Measurements from ENCODE around the gene LCT. TPM values are rescaled to one million over a fixed set of nuclear protein-coding genes. Genes with fewer than 3 reads are reported as not detected.

Gene LCT
- total and polyA plus RNA-seq, 2 of the 13 experiments (the other 11 are each of a cell fraction or from before 2014, with no cell fraction given), result not detected

DNA sequence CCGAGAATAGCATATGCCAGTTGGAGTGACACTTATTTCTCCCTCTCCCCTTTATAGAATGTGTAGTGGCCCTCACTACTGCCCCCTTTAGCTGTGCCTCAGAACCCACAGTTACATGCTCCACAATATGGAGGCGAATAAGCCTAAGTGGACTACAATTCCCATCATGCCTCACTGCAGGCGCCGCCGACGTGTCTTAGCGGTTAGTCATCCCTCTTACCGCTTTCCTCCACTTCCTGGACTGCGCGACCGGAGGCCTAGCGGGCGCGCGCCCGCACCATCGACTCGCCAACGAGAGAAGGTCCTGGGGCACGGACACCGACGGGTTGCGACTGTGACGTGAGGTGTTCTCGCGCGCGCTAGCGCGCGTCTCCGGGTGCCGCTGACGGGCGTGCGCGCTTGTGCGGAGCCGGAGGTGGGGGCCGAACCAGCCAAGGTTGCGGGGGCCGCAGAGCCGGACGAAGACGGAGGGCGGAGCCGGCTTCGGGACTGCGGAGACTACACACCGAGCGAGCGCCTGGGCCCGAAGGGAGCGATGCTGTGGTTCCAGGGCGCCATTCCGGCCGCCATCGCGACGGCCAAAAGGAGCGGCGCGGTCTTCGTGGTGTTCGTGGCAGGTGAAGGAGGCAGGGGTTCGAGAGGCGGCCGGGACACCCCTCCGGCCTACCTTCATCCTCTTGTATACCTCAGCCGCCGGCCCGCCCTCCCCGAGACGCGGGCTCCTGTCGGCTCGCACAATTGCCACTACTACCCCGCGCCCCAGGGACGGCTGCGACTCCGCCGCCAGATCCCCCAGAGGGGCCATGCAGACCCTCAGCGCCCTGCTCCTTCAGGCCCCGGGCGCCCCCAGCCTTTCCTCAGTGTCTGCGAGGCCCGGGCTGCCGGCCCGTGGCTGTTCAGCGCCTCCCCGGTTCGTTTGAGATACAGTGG is 95.3 kb downstream of the LCT start, which contains the start of gene UBXN4 (continued):
- TF ChIP-seq SOX6 (IDR thresholded peaks at IDR 0.05), result no peak
- TF ChIP-seq SOX6 (CRISPR knock-in tag; IDR thresholded peaks at IDR 0.05), result peak; percentile 77
- 0 out of 2 replicates have a peak, but pooled peaks have one; percentile 56 for TF ChIP-seq ZNF850 (CRISPR knock-in tag; conservative IDR thresholded peaks at IDR 0.05)
- no peak for TF ChIP-seq ZFP1 (CRISPR knock-in tag; IDR thresholded peaks at IDR 0.05)
- peak; percentile 59; the same call in 1 of the 2 replicates for TF ChIP-seq HIVEP1 (CRISPR knock-in tag; IDR thresholded peaks at IDR 0.05)
- peak; percentile 89; the same call in 1 of the 2 replicates for TF ChIP-seq ZNF878 (CRISPR knock-in tag; IDR thresholded peaks at IDR 0.05)
- TF ChIP-seq HNF4A (CRISPR knock-in tag; IDR thresholded peaks at IDR 0.05), result peak; percentile 9; the same call in 1 of the 2 replicates
- peak; percentile 85 for TF ChIP-seq ZNF614 (CRISPR knock-in tag; IDR thresholded peaks at IDR 0.05; ENCODE audit: borderline replicate concordance)
- peak; percentile 80; the same call in 1 of the 2 replicates for TF ChIP-seq ZNF788 (CRISPR knock-in tag; IDR thresholded peaks at IDR 0.05; ENCODE audit: borderline replicate concordance)
- peak; percentile 31; the same call in 1 of the 2 replicates for TF ChIP-seq BCL6 (CRISPR knock-in tag; IDR thresholded peaks at IDR 0.05)
- peak; percentile 95 for TF ChIP-seq TAF1 (CRISPR knock-in tag; IDR thresholded peaks at IDR 0.05)
- no peak for TF ChIP-seq SCMH1 (CRISPR knock-in tag; IDR thresholded peaks at IDR 0.05; ENCODE audit: borderline replicate concordance)
- 0 out of 2 replicates have a peak, but pooled peaks have one; percentile 44 for TF ChIP-seq GTF2F1 (IDR thresholded peaks at IDR 0.05; ENCODE audit: low read length)
- TF ChIP-seq ZKSCAN8 (CRISPR knock-in tag; IDR thresholded peaks at IDR 0.05; ENCODE audit: borderline replicate concordance), result no peak; the same call in 1 of the 2 replicates
- no peak for TF ChIP-seq SRSF4 (IDR thresholded peaks at IDR 0.05; ENCODE audit: low read depth, low read length, poor library complexity, severe bottlenecking)
- TF ChIP-seq ESRRA (CRISPR knock-in tag; IDR thresholded peaks at IDR 0.05; ENCODE audit: low read depth), result peak; percentile 72; the same call in 1 of the 2 replicates
- peak; percentile 88 for TF ChIP-seq XRCC5 (optimal IDR thresholded peaks at IDR 0.05; ENCODE audit: low read length)
- peak; percentile 66 for TF ChIP-seq DMAP1 (CRISPR knock-in tag; IDR thresholded peaks at IDR 0.05)
- TF ChIP-seq ZNF446 (CRISPR knock-in tag; IDR thresholded peaks at IDR 0.05), result peak; percentile 91
- peak; percentile 87 for TF ChIP-seq ZNF749 (CRISPR knock-in tag; IDR thresholded peaks at IDR 0.05; ENCODE audit: borderline replicate concordance)
- TF ChIP-seq, protein P1, sequence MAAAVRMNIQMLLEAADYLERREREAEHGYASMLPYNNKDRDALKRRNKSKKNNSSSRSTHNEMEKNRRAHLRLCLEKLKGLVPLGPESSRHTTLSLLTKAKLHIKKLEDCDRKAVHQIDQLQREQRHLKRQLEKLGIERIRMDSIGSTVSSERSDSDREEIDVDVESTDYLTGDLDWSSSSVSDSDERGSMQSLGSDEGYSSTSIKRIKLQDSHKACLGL (CRISPR knock-in tag; IDR thresholded peaks at IDR 0.05), result peak; percentile 79; the same call in 1 of the 2 replicates
- TF ChIP-seq, protein P2, sequence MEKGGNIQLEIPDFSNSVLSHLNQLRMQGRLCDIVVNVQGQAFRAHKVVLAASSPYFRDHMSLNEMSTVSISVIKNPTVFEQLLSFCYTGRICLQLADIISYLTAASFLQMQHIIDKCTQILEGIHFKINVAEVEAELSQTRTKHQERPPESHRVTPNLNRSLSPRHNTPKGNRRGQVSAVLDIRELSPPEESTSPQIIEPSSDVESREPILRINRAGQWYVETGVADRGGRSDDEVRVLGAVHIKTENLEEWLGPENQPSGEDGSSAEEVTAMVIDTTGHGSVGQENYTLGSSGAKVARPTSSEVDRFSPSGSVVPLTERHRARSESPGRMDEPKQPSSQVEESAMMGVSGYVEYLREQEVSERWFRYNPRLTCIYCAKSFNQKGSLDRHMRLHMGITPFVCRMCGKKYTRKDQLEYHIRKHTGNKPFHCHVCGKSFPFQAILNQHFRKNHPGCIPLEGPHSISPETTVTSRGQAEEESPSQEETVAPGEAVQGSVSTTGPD (CRISPR knock-in tag; IDR thresholded peaks at IDR 0.05), result no peak; the same call in 1 of the 2 replicates
- TF ChIP-seq KDM3A (CRISPR knock-in tag; IDR thresholded peaks at IDR 0.05; ENCODE audit: low read depth), result peak; percentile 63; the same call in 1 of the 2 replicates
- peak; percentile 72 for TF ChIP-seq ZNF746 (CRISPR knock-in tag; IDR thresholded peaks at IDR 0.05)
- TF ChIP-seq ZNF563 (CRISPR knock-in tag; IDR thresholded peaks at IDR 0.05), result peak; percentile 95; the same call in 1 of the 2 replicates
- peak; percentile 83 for TF ChIP-seq ZNF598 (CRISPR knock-in tag; IDR thresholded peaks at IDR 0.05; ENCODE audit: borderline replicate concordance)
- TF ChIP-seq, protein P3, sequence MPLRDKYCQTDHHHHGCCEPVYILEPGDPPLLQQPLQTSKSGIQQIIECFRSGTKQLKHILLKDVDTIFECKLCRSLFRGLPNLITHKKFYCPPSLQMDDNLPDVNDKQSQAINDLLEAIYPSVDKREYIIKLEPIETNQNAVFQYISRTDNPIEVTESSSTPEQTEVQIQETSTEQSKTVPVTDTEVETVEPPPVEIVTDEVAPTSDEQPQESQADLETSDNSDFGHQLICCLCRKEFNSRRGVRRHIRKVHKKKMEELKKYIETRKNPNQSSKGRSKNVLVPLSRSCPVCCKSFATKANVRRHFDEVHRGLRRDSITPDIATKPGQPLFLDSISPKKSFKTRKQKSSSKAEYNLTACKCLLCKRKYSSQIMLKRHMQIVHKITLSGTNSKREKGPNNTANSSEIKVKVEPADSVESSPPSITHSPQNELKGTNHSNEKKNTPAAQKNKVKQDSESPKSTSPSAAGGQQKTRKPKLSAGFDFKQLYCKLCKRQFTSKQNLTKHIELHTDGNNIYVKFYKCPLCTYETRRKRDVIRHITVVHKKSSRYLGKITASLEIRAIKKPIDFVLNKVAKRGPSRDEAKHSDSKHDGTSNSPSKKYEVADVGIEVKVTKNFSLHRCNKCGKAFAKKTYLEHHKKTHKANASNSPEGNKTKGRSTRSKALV (CRISPR knock-in tag; IDR thresholded peaks at IDR 0.05), result peak; percentile 86

Measured in HepG2 (cell line).